A673 (cell line): ENCODE results near the gene APOBR. TPM values are rescaled to one million over a fixed set of nuclear protein-coding genes. Genes with fewer than 3 reads are reported as not detected.

Source experiments
- BruUV-seq: library from RNA; stranded (reverse); fragments of 400-500 nt; replicated peaks from 2 replicates; lab custom pipeline; 2021; lab: Mats Ljungman, UMichigan
- CTCF ChIA-PET: fragments of 300-600 bp; sonication (Branson Sonifier 250); formaldehyde crosslinking; loops from one replicate; lab custom pipeline; 2022; ENCODE audit warnings: antibody characterized with exemption; lab: Charles Lee
- POLR2A ChIA-PET: fragments of 300-600 bp; sonication (Branson Sonifier 250); formaldehyde crosslinking; loops from one replicate; lab custom pipeline; 2022; ENCODE audit warnings: antibody characterized with exemption; ENCODE audit not compliant: low non-redundant PET; lab: Charles Lee
- DNase-seq: peaks from one replicate; pipeline ENCODE4 v3.0.0-alpha.2; 2015; ENCODE audit warnings: low spot score
- H3K27ac ChIP-seq: fragments of 200-600 bp; sonication (generic); 2 replicates; pipeline ENCODE4 v1.5.1; 2016; ENCODE audit warnings: mixed run types, low read depth, mild to moderate bottlenecking, mixed read lengths, antibody characterized with exemption, low read length; ENCODE audit not compliant: poor library complexity, severe bottlenecking
- H3K27me3 ChIP-seq: fragments of 200-600 bp; sonication (generic); replicated peaks from 2 replicates; pipeline ENCODE4 v1.6.1; 2017; ENCODE audit warnings: mixed run types, low read depth, mild to moderate bottlenecking, mixed read lengths, antibody characterized with exemption, low read length; ENCODE audit not compliant: insufficient read depth, poor library complexity
- H3K36me3 ChIP-seq: fragments of 200-600 bp; sonication (generic); 2 replicates; pipeline ENCODE4 v1.6.1; 2016; ENCODE audit warnings: mixed run types, mild to moderate bottlenecking, mixed read lengths, antibody characterized with exemption, low read length; ENCODE audit not compliant: insufficient read depth, poor library complexity, severe bottlenecking
- H3K4me1 ChIP-seq: fragments of 200-600 bp; sonication (generic); 2 replicates; pipeline ENCODE4 v1.6.1; 2017; ENCODE audit warnings: mixed run types, mild to moderate bottlenecking, mixed read lengths, antibody characterized with exemption, low read length; ENCODE audit not compliant: insufficient read depth, poor library complexity, severe bottlenecking
- H3K4me3 ChIP-seq: fragments of 200-600 bp; sonication (generic); 2 replicates; pipeline ENCODE4 v1.5.1; 2016; ENCODE audit warnings: low read depth, mixed run types, mild to moderate bottlenecking, mixed read lengths, low read length; ENCODE audit not compliant: poor library complexity, severe bottlenecking
- H3K9me3 ChIP-seq: fragments of 200-600 bp; sonication (generic); 2 replicates; pipeline ENCODE4 v1.6.1; 2016; ENCODE audit warnings: mixed run types, low read depth, mild to moderate bottlenecking, mixed read lengths, antibody characterized with exemption, low read length; ENCODE audit not compliant: poor library complexity, severe bottlenecking
- EZH2 ChIP-seq: fragments of 200-600 bp; sonication (generic); IDR thresholded peaks from 2 replicates; pipeline ENCODE4 v1.6.1; 2017; ENCODE audit warnings: borderline replicate concordance, low read depth, mild to moderate bottlenecking, mixed read lengths, antibody characterized with exemption, low read length; ENCODE audit not compliant: poor library complexity, severe bottlenecking
- intact Hi-C: fragments of 100-400 bp; cut with micrococcal nuclease; formaldehyde crosslinking; loops from one replicate; pipeline ENCODE4 v1.10.0; 2022; ENCODE audit not compliant: unreplicated experiment
- total RNA-seq: library from RNA; stranded (reverse); gene quantifications from 2 replicates; pipeline ENCODE4 v1.2.3, GENCODE V29; 2021
- TF ChIP-seq, protein P1 (sequence below): fragments of 300-800, 200-600 bp; sonication (generic); conservative IDR thresholded peaks from 2 replicates; pipeline ENCODE4 v1.5.1; 2017; ENCODE audit warnings: low read depth, mild to moderate bottlenecking, antibody characterized with exemption, low read length, moderate library complexity, mixed read lengths

Gene APOBR
- total RNA-seq, 1 experiment from 2014 or later: not detected

- POLR2A ChIA-PET: no interaction called here
- no TSS peak for BruUV-seq
These were observed 20.7 kb upstream of the APOBR start for GRCh38 chr16:28473714-28474265.

GRCh38 chr16:28475221-28475620 lies 19.2 kb upstream of the APOBR start:
- intact Hi-C loops: no loop called here
- no TSS peak for BruUV-seq
- Histone ChIP-seq H3K27ac (no peak overlapping the region), H3K27me3 (no peaks in the 10 kb centered on the region), H3K4me3 (no peak overlapping the region), H3K4me1 (no peaks in the 10 kb centered on the region), H3K36me3 (no peaks in the 10 kb centered on the region), H3K9me3 (no peaks in the 10 kb centered on the region)
- TF ChIP-seq EZH2: no peak
- TF ChIP-seq, protein P1, sequence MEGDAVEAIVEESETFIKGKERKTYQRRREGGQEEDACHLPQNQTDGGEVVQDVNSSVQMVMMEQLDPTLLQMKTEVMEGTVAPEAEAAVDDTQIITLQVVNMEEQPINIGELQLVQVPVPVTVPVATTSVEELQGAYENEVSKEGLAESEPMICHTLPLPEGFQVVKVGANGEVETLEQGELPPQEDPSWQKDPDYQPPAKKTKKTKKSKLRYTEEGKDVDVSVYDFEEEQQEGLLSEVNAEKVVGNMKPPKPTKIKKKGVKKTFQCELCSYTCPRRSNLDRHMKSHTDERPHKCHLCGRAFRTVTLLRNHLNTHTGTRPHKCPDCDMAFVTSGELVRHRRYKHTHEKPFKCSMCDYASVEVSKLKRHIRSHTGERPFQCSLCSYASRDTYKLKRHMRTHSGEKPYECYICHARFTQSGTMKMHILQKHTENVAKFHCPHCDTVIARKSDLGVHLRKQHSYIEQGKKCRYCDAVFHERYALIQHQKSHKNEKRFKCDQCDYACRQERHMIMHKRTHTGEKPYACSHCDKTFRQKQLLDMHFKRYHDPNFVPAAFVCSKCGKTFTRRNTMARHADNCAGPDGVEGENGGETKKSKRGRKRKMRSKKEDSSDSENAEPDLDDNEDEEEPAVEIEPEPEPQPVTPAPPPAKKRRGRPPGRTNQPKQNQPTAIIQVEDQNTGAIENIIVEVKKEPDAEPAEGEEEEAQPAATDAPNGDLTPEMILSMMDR: no peak
- ChIA-PET POLR2A (no interaction called here), CTCF (no interaction called here)
- DNase-seq: no peak

More at GRCh38 chr16:28473714-28474265, 20.7 kb upstream of the APOBR start:
- no peaks in the 10 kb centered on the region for H3K36me3 ChIP-seq
- no peak for TF ChIP-seq EZH2
- TF ChIP-seq, protein P1: no peak
- DNase-seq: no peak
- H3K27me3 ChIP-seq: no peaks in the 10 kb centered on the region
- intact Hi-C loops: no loop called here
- no peak overlapping the region for H3K27ac ChIP-seq
- no peaks in the 10 kb centered on the region for H3K4me1 ChIP-seq
- H3K9me3 ChIP-seq: no peaks in the 10 kb centered on the region
- CTCF ChIA-PET: no interaction called here
- H3K4me3 ChIP-seq: no peak overlapping the region

DNA sequence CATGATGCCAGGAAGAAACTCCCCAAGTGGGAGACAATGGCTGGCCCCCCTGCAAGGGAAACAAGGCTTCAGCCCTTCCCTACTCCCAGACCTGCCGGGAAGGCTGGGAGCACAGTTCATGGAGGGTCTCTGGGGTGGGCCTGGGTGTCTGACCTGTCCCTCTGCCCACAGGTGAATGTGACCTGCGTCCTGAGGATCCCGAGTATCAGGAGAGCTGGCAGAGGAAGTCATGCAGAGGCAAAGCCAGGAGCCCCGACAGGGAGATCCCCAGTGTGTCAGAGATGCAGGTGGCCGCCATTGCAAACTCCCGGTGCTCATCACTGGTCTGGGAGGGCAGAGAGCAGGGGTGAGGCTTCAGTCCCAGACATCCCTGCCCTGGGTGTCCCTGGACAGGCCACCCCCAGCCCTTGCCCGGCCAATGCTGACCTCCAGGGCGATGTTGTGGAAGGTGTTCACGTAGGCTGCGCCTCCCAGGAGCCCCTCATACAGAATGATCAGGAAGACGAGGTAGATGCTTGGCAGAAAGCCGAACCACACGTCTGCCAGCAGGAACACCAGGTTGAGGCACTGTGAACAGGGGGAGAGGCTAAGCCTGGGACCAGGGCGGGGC lies 17.0 kb upstream of the APOBR start:
- no peak for TF ChIP-seq EZH2
- TF ChIP-seq, protein P1: no peak
- Histone ChIP-seq H3K9me3 (no peaks in the 10 kb centered on the region), H3K36me3 (peaks cover 4% of the 10 kb centered on the region), H3K27ac (no peak overlapping the region), H3K4me3 (no peak overlapping the region), H3K27me3 (no peaks in the 10 kb centered on the region), H3K4me1 (no peaks in the 10 kb centered on the region)
- intact Hi-C loops: no loop called here
- no TSS peak for BruUV-seq
- DNase-seq: no peak
- CTCF ChIA-PET: no interaction called here
- POLR2A ChIA-PET: no interaction called here
